H1 (cell line): ENCODE measurements around the gene NSFL1C. TPM values are rescaled to one million over a fixed set of nuclear protein-coding genes. Genes with fewer than 3 reads are reported as not detected.

Experiments
- CTCF ChIA-PET: fragments of 300-600 bp; sonication (Branson Sonifier 250); formaldehyde crosslinking; loops from one replicate; lab custom pipeline; 2021; ENCODE audit not compliant: partially characterized antibody; lab: Charles Lee
- POLR2A ChIA-PET: fragments of 300-600 bp; sonication (Branson Sonifier 250); formaldehyde crosslinking; loops from one replicate; lab custom pipeline; 2021; ENCODE audit warnings: inconsistent platforms; ENCODE audit not compliant: partially characterized antibody; lab: Charles Lee
- DNase-seq, 2 experiments: peaks; one replicate each; pipeline versions ENCODE4 v3.0.0 to v3.0.0-alpha.2; 2010 to 2022; ENCODE audit warnings: low spot score in 2 of 2, low read depth in 1 of 2, mixed read lengths in 1 of 2
- FAIRE-seq: peaks from 2 replicates; lab custom pipeline; 2011; peaks lifted over from hg19 to GRCh38; lab: Jason Lieb, UNC
- H2AFZ ChIP-seq: 2 replicates; pipeline ENCODE4 v1.8.1; 2012; ENCODE audit warnings: low read length, inconsistent platforms
- H2AK5ac ChIP-seq: 2 replicates; pipeline ENCODE4 v1.6.1; 2013; ENCODE audit warnings: low read depth, low read length
- H2BK120ac ChIP-seq: replicated peaks from 2 replicates; pipeline ENCODE3; 2013; ENCODE audit warnings: low read depth, low read length, inconsistent platforms
- H2BK12ac ChIP-seq: 2 replicates; pipeline ENCODE4 v1.6.1; 2013; ENCODE audit warnings: low read depth, low read length
- H2BK15ac ChIP-seq: 2 replicates; pipeline ENCODE4 v1.6.1; 2013; ENCODE audit warnings: low read length
- H2BK20ac ChIP-seq: 2 replicates; pipeline ENCODE4 v1.6.1; 2013; ENCODE audit warnings: low read length
- H2BK5ac ChIP-seq: 2 replicates; pipeline ENCODE4 v1.6.1; 2013; ENCODE audit warnings: low read depth, low read length
- H3K14ac ChIP-seq: 2 replicates; pipeline ENCODE4 v1.6.1; 2013; ENCODE audit warnings: inconsistent platforms; ENCODE audit not compliant: insufficient read length
- H3K18ac ChIP-seq: 2 replicates; pipeline ENCODE4 v1.6.1; 2013; ENCODE audit warnings: low read length; ENCODE audit errors: extremely low read depth
- H3K23ac ChIP-seq: 2 replicates; pipeline ENCODE4 v1.6.1; 2013; ENCODE audit warnings: inconsistent platforms; ENCODE audit not compliant: insufficient read length
- H3K23me2 ChIP-seq: 2 replicates; pipeline ENCODE4 v1.6.1; 2013; ENCODE audit warnings: low read depth, low read length
- H3K27ac ChIP-seq: 2 replicates; pipeline ENCODE4 v1.6.1; 2011; ENCODE audit warnings: low read depth, low read length, inconsistent platforms
- H3K27me3 ChIP-seq, 4 experiments: replicated peaks in 1 of 4; 1 replicate in 1 of 4; 2 replicates in 3 of 4; pipeline versions ENCODE4 v1.6.1 to v1.8.1; 2011 to 2013; ENCODE audit warnings: low read length in 3 of 4, mild to moderate bottlenecking in 3 of 4, inconsistent platforms in 2 of 4, mixed read lengths in 2 of 4, moderate library complexity in 1 of 4; ENCODE audit not compliant: control insufficient read depth in 3 of 4, insufficient read depth in 3 of 4; ENCODE audit errors: extremely low read depth in 1 of 4
- H3K36me3 ChIP-seq, 4 experiments: 2 replicates each; pipeline versions ENCODE4 v1.6.1 to v1.8.1; 2011 to 2013; ENCODE audit warnings: mild to moderate bottlenecking in 4 of 4, low read length in 3 of 4, moderate library complexity in 2 of 4, control low read depth in 1 of 4, inconsistent platforms in 1 of 4; ENCODE audit not compliant: insufficient read depth in 4 of 4, control insufficient read depth in 2 of 4
- H3K4ac ChIP-seq: replicated peaks from 2 replicates; pipeline ENCODE3; 2013; ENCODE audit warnings: low read length, low read depth, mixed read lengths, inconsistent platforms; ENCODE audit not compliant: insufficient read length
- H3K4me1 ChIP-seq, 4 experiments: replicated peaks in 1 of 4; 1 replicate in 1 of 4; 2 replicates in 3 of 4; pipeline versions ENCODE4 v1.6.1 to v1.8.1; 2011 to 2013; ENCODE audit warnings: low read length in 3 of 4, inconsistent platforms in 2 of 4, mixed read lengths in 1 of 4; ENCODE audit not compliant: insufficient read depth in 4 of 4, control insufficient read depth in 3 of 4
- H3K4me2 ChIP-seq, 2 experiments: 2 replicates each; pipeline versions ENCODE4 v1.6.1 to v1.8.1; 2011 to 2013; ENCODE audit warnings: low read depth in 2 of 2, low read length in 2 of 2, control low read depth in 1 of 2, inconsistent platforms in 1 of 2, mild to moderate bottlenecking in 1 of 2; ENCODE audit not compliant: insufficient read depth in 1 of 2
- H3K4me3 ChIP-seq, 4 experiments: fragments of 200-600, 300-600 bp in 1 of 4; sonication (generic), shearing (Covaris generic), sonication (Bioruptor Twin) in 1 of 4; 2 replicates each; pipeline versions ENCODE4 v1.5.1 to v1.8.1; 2011 to 2016; ENCODE audit warnings: low read length in 4 of 4, low read depth in 3 of 4, control low read depth in 2 of 4, inconsistent platforms in 2 of 4, mild to moderate bottlenecking in 2 of 4, mixed read lengths in 1 of 4, moderate library complexity in 1 of 4; ENCODE audit not compliant: insufficient read depth in 2 of 4; ENCODE audit errors: extremely low read depth in 1 of 4
- H3K56ac ChIP-seq: replicated peaks from 2 replicates; pipeline ENCODE3; 2013; ENCODE audit warnings: low read depth, mild to moderate bottlenecking, mixed read lengths, low read length, inconsistent platforms; ENCODE audit not compliant: insufficient read length
- H3K79me1 ChIP-seq: 2 replicates; pipeline ENCODE4 v1.6.1; 2013; ENCODE audit warnings: low read depth, low read length, control low read depth
- H3K79me2 ChIP-seq, 2 experiments: 2 replicates each; pipeline versions ENCODE4 v1.6.1 to v1.8.1; 2012 to 2013; ENCODE audit warnings: low read length in 2 of 2, mild to moderate bottlenecking in 2 of 2, inconsistent platforms in 1 of 2; ENCODE audit not compliant: insufficient read depth in 2 of 2, control insufficient read depth in 1 of 2
- H3K9ac ChIP-seq, 4 experiments: replicated peaks in 1 of 4; 1 replicate in 1 of 4; 2 replicates in 3 of 4; pipeline versions ENCODE4 v1.6.1 to v1.8.1; 2011 to 2013; ENCODE audit warnings: low read depth in 3 of 4, low read length in 3 of 4, control low read depth in 2 of 4, mild to moderate bottlenecking in 2 of 4, moderate library complexity in 2 of 4, inconsistent platforms in 1 of 4; ENCODE audit errors: extremely low read depth in 1 of 4
- H3K9me3 ChIP-seq, 2 experiments: 2 replicates each; pipeline versions ENCODE4 v1.6.1 to v1.8.1; 2012 to 2013; ENCODE audit warnings: mild to moderate bottlenecking in 2 of 2, moderate library complexity in 2 of 2, control low read depth in 1 of 2, inconsistent platforms in 1 of 2, low read depth in 1 of 2, low read length in 1 of 2, mixed read lengths in 1 of 2; ENCODE audit not compliant: insufficient read depth in 2 of 2
- H4K20me1 ChIP-seq, 2 experiments: replicated peaks in 1 of 2; 2 replicates each; pipeline versions ENCODE3 to v1.8.1; 2011 to 2013; ENCODE audit warnings: inconsistent platforms in 2 of 2, low read length in 2 of 2, mild to moderate bottlenecking in 1 of 2; ENCODE audit not compliant: insufficient read depth in 2 of 2, control insufficient read depth in 1 of 2
- H4K5ac ChIP-seq: 2 replicates; pipeline ENCODE4 v1.6.1; 2013; ENCODE audit warnings: low read length, low read depth, mixed read lengths, inconsistent platforms; ENCODE audit not compliant: insufficient read length
- H4K8ac ChIP-seq: 2 replicates; pipeline ENCODE4 v1.8.0; 2013; ENCODE audit warnings: mild to moderate bottlenecking, moderate library complexity, low read length, inconsistent platforms; ENCODE audit not compliant: insufficient read depth; ENCODE audit errors: extremely low read depth
- H4K91ac ChIP-seq: replicated peaks from 2 replicates; pipeline ENCODE3; 2013; ENCODE audit warnings: low read length, mixed read lengths, inconsistent platforms; ENCODE audit not compliant: insufficient read length
- CREB1 ChIP-seq: IDR thresholded peaks from 2 replicates; pipeline ENCODE4 v1.6.1; 2012; ENCODE audit warnings: inconsistent platforms
- EGR1 ChIP-seq: IDR thresholded peaks from 2 replicates; pipeline ENCODE4 v1.6.1; 2011; ENCODE audit warnings: low read depth, low read length, borderline replicate concordance
- FOSL1 ChIP-seq: IDR thresholded peaks from 2 replicates; pipeline ENCODE4 v1.6.1; 2011; ENCODE audit warnings: mild to moderate bottlenecking, low read depth, low read length, moderate library complexity; ENCODE audit not compliant: insufficient read depth
- GABPA ChIP-seq: IDR thresholded peaks from 2 replicates; pipeline ENCODE4 v1.6.1; 2011; ENCODE audit warnings: mild to moderate bottlenecking, low read length, moderate library complexity, borderline replicate concordance; ENCODE audit not compliant: insufficient read depth
- HDAC6 ChIP-seq: IDR thresholded peaks from one replicate; pipeline ENCODE4 v1.7.1; 2012; ENCODE audit warnings: low read depth, mild to moderate bottlenecking, inconsistent platforms, low read length, moderate library complexity
- KDM4A ChIP-seq: IDR thresholded peaks from one replicate; pipeline ENCODE4 v1.7.1; 2012; ENCODE audit warnings: low read depth, mild to moderate bottlenecking, moderate library complexity, low read length, inconsistent platforms; ENCODE audit not compliant: severe bottlenecking
- RAD21 ChIP-seq, 2 experiments: IDR thresholded peaks in 1 of 2; conservative IDR thresholded peaks in 1 of 2; 2 replicates each; pipeline ENCODE4 v1.6.1; 2011; ENCODE audit warnings: low read depth in 2 of 2, low read length in 2 of 2, improper control_type of control experiment in 1 of 2, inconsistent platforms in 1 of 2, mild to moderate bottlenecking in 1 of 2, moderate library complexity in 1 of 2
- RNF2 ChIP-seq: fragments of 200-900, 300-1000 bp; sonication (generic); IDR thresholded peaks from 2 replicates; pipeline ENCODE4 v1.7.1; 2016; ENCODE audit warnings: borderline replicate concordance, low read depth, mild to moderate bottlenecking, antibody characterized with exemption, low read length; ENCODE audit not compliant: poor library complexity, severe bottlenecking; ENCODE audit errors: missing control alignments
- SIRT6 ChIP-seq: IDR thresholded peaks from one replicate; pipeline ENCODE4 v1.7.1; 2012; ENCODE audit warnings: low read length, inconsistent platforms
- SIX5 ChIP-seq: IDR thresholded peaks from 2 replicates; pipeline ENCODE4 v1.6.1; 2011; ENCODE audit warnings: mild to moderate bottlenecking, low read depth, low read length
- WGBS, 2 experiments: shearing (Covaris generic) in 1 of 2; methylation state at CpG; one replicate each; pipeline versions ENCODE4 v1.1.6 to v1.1.7; 2013 to 2015; ENCODE audit warnings: low lambda C conversion rate in 2 of 2, mixed read lengths in 2 of 2, inconsistent platforms in 1 of 2, low coverage in 1 of 2, missing lambda C conversion rate in 1 of 2; ENCODE audit not compliant: insufficient replicate concordance in 2 of 2, insufficient coverage in 1 of 2, insufficient read length in 1 of 2; ENCODE audit errors: extremely low coverage in 1 of 2, missing lambda C conversion rate in 1 of 2; 5-methylcytosine and 5-hydroxymethylcytosine counted together
- polyA plus RNA-seq, 7 experiments: library from polyadenylated mRNA; depleted of rRNA in 3 of 7; stranded (reverse) in 5 of 7; unstranded in 2 of 7; fragments of >200 nt in 5 of 7; fragments of 200-250 nt in 2 of 7; gene quantifications; 1 replicate in 5 of 7; 2 replicates in 1 of 7; 4 replicates in 1 of 7; pipeline versions ENCODE4 v1.2.1 to v1.2.3, GENCODE V29; 2011 to 2013; ENCODE audit warnings: missing spikeins in 2 of 7, mixed read lengths in 2 of 7
- total RNA-seq: library from RNA; stranded (reverse); fragmentation: NEBNext Ultra II Directional; extraction: Animal tissue kit (Norgen Biotek cat#: 25700); gene quantifications from 2 replicates; pipeline ENCODE4 v1.2.1, GENCODE V29; 2021

Gene NSFL1C
- total and polyA plus RNA-seq, 2 of the 8 experiments (the other 6 are each of a cell fraction or from before 2014, with no cell fraction given) = 21.6 to 98.0 TPM

DNA sequence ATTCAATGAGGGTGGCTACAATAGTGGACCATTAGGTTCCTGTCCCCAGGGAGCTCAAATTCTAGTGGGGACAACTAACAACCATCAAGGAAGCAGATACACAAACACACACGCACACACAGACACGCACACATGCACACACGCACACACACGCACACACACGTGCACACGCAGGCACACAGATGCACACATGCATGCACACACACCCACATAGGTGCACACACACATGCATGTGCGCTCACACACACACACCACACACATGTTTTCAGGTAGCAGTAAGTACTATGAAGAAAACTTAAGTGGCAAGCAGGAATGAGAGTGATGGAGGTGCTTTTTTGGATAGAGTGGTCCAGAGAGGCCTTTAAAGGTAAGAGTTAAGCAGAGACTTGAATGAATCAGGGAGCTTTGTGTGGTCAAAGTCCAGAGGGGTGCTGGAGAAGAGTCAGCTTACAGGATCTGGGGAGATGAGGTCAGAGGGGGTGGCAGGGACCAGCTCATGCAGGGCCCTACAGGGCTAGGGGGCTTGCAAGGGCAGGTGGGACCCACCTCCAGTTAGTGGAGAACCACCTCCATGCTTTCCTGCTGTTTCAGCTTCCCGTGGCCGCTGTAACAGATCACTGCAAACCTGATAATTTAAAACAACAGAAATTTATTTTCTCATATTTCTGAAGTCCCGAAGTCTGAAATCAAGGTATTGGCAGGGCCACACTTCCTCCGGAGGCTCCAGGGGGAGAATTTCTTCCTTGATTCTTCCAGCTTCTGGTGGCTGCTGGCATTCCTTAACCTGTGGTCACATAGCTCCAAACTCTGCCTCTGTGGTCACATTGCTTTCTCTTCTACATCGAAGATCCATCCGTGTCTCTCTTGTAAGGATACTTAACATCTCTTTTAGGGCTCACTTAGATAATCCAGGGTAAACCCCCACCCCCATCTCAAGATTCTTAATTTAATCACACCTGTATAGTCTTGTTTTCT is 6.9 kb upstream of the NSFL1C start:
- Histone ChIP-seq H2BK5ac (0 out of 2 replicates have a peak overlapping the region, but pooled peaks have one; percentile 3), H2BK15ac (no peak overlapping the region), H2AK5ac (no peak overlapping the region), H3K36me3 (no peaks in the 10 kb centered on the region), H3K56ac (no peak overlapping the region), H4K20me1 (no peaks in the 10 kb centered on the region), H3K4me2 (no peak overlapping the region), H2BK120ac (no peak overlapping the region), H2BK12ac (peak overlapping the region; percentile 20; the same call in 1 of the 2 replicates), H4K8ac (no peak overlapping the region), H3K4me3 (no peak overlapping the region), H3K4me1 (0 out of 7 replicates have a peak, but pooled peaks cover 0 to 4% (median 0%) of the 10 kb centered on the region in 4 experiments), H3K27me3 (no peaks in the 10 kb centered on the region), H3K18ac (no peak overlapping the region), H3K23me2 (no peaks in the 10 kb centered on the region), H3K79me2 (no peaks in the 10 kb centered on the region), H3K4ac (no peak overlapping the region), H3K23ac (no peak overlapping the region), H3K27ac (no peak overlapping the region), H3K14ac (no peak overlapping the region), H4K91ac (peak overlapping the region; percentile 25), H3K9me3 (no peaks in the 10 kb centered on the region), H2AFZ (no peak overlapping the region), H3K79me1 (no peaks in the 10 kb centered on the region), H2BK20ac (no peak overlapping the region), H3K9ac (no peak overlapping the region), H4K5ac (no peak overlapping the region)
- WGBS, 2 experiments = 85% methylated on average over 13 of the region's 13 CpGs; no CpG with 5 or more reads in 1 of the 2 experiments
- DNase-seq (no peak), FAIRE-seq (no peak)
- TF ChIP-seq KDM4A = no peak
- TF ChIP-seq CREB1 = no peak
- TF ChIP-seq RNF2 = no peak
- TF ChIP-seq HDAC6 = no peak
- TF ChIP-seq SIRT6 = no peak
- TF ChIP-seq RAD21 (IDR thresholded peaks at IDR 0.05 in 1 of 2, conservative IDR thresholded peaks at IDR 0.05 in 1 of 2; ENCODE audit: low read depth in 2 of 2, low read length in 2 of 2) = no peak
- TF ChIP-seq GABPA = no peak
- no peak for TF ChIP-seq FOSL1
- no peak for TF ChIP-seq EGR1
- TF ChIP-seq SIX5 = no peak
- ChIA-PET CTCF (interaction anchor here (0.9 to 5.1 kb wide), 9 partner anchors 15 to 161 kb away, joined by 3 to 42 read pairs (median 4); no protein-coding TSS in a partner anchor), POLR2A (no interaction called here)
